Transverse colon (tissue), 4 donors: Measurements from ENCODE around the gene KRT72.

Experiments
- CTCF ChIP-seq, 5 experiments: fragments of 200-600 bp in 3 of 5; fragments of 450-650 bp in 2 of 5; sonication (generic) in 3 of 5; IDR thresholded peaks; 1 replicate in 2 of 5; 2 replicates in 3 of 5; pipeline ENCODE4 v1.5.1; 2016 to 2017; ENCODE audit warnings: antibody characterized with exemption in 5 of 5, inconsistent platforms in 3 of 5, mild to moderate bottlenecking in 2 of 5, moderate library complexity in 1 of 5
- POLR2AphosphoS5 ChIP-seq, 3 donors: sonication (generic); formaldehyde crosslinking; IDR thresholded peaks; one replicate each; pipeline ENCODE4 v1.6.1; 2016; ENCODE audit warnings: antibody characterized with exemption in 3 of 3

- TF ChIP-seq CTCF (IDR thresholded peaks at IDR 0.05): no peak
- no peak for TF ChIP-seq POLR2AphosphoS5 (IDR thresholded peaks at IDR 0.05)
Measured at GRCh38 chr12:52630008-52630500, 28.8 kb upstream of the KRT72 start.
